HG02678 (cell line): ENCODE measurements around the gene PPP1R3E.

Source experiments
- ATAC-seq: cut with Tn5 transposase; IDR thresholded peaks from one replicate; pipeline ENCODE4 v1.9.1; 2021; ENCODE audit warnings: mild to moderate bottlenecking, moderate library complexity; ENCODE audit not compliant: unreplicated experiment

The PPP1R3E gene

DNA sequence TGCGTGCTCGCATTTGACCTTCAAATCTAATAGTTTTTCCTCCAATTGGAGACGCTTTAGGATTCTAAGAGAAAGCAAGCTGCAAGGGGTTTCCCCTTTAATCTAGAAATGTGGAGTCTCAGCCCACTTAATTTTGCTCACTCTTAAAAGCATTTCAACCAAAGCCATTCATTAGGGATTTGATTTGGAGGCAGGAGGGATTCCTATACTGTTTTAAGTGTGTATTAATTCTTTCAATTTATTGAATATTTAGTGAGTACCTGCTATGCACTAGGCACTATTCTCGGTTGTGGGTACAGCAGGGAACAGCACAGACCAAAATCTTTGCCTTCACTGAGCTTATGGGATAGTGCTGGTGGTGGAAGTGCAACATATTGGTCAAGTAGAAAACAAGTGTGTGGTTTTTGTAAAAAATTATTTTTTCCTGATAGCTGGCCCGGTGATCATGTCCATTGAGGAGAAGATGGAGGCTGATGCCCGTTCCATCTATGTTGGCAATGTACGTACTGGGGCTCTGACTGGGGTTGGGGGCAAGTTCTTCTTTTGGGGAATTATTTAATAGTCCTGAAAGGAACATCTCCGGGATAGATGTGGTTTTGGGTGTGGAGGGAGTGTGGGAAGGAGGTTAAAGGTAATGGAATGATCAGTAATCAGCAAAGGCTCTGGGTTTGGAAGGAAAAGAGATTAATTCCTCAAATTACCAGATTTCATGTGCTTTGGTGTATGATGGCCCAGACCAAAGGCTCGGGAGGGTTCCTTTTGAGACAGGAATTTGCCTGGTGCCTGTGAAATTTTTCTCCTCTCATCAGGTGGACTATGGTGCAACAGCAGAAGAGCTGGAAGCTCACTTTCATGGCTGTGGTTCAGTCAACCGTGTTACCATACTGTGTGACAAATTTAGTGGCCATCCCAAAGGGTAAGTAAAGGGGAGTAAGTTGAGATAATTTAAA, 20.2 kb upstream of the PPP1R3E start:
- no peak for ATAC-seq

DNA sequence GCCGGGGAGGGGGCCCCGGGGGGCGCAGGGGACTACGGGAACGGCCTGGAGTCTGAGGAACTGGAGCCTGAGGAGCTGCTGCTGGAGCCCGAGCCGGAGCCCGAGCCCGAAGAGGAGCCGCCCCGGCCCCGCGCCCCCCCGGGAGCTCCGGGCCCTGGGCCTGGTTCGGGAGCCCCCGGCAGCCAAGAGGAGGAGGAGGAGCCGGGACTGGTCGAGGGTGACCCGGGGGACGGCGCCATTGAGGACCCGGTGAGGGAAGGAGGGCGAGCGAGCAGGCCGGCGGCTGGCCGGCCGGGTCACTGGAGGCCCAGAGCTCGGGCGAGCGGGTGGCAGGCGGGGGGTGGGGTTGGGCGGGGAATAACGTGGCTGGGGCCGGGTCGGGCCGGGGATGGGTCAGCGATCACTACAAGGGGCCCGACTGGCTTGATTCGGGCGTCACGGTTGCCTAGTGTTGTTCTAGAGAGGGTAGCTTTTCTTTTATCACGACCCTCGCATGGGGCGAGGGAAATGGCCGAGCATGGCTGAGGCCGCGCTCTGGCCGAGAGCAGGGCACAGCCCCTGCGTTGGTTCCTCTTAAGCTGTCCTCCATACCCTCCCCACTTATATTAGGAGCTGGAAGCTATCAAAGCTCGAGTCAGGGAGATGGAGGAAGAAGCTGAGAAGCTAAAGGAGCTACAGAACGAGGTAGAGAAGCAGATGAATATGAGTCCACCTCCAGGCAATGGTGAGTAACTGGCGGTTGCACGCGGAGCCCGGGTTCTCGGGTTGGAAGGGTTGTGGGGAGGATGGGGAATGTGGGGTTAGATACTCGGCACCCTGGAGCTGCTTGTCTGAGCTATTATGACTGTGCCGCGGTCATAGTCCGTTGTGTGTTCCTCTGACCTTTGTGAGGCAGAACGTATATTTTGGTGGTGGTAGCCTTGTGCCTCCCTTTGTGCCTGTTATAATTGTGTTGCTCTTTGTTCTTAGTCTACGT, 19.2 kb upstream of the PPP1R3E start:
- ATAC-seq: peak; percentile 11

DNA sequence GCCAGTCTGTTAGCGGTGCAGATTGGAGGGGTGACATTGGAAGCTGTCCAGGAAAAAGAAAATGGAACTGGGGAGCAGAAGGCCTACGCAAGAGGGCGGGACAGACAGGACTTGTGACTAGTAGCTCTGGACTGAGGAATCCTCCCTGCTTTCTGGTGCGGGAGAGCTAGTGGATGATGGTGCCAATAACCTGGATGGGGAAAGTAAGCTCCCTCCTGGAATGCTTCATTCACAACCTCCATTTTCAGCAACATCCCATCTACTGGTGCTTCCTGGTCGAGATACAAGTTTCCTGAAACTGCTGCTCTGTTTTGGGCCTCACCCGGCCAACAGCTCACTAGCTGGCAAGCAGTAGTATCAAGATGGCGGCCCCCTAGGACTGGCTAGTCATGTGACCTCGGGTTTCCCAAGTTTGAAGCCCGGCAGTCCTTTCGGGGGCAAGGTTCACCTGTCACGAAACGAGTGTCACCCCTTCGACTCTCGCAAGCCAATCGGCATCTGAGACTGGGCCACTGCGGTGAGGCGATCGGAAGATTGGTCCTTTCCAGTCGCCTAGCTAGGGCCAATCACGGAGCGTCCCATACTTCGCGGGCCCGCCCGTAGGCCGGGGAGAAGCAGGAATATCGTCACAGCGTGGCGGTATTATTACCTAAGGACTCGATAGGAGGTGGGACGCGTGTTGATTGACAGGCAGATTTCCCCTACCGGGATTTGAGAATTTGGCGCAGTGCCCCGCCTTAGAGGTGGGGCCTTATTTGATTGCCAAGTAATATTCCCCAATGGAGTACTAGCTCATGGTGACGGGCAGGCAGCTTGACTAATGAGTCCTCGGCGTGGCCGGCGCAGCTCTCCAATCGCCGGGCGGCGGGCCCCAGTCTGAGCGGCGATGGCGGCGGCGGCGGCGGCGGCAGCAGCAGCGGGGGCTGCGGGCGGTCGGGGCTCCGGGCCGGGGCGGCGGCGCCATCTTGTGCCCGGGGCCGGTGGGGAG, 18.2 kb upstream of the PPP1R3E start, which contains the start of gene PABPN1:
PABPN1 (plus strand) TSS at position 874 of the 988 bp plus-strand sequence; CDS start at position 887, 13 bp downstream.
- peak; percentile 86 for ATAC-seq

DNA sequence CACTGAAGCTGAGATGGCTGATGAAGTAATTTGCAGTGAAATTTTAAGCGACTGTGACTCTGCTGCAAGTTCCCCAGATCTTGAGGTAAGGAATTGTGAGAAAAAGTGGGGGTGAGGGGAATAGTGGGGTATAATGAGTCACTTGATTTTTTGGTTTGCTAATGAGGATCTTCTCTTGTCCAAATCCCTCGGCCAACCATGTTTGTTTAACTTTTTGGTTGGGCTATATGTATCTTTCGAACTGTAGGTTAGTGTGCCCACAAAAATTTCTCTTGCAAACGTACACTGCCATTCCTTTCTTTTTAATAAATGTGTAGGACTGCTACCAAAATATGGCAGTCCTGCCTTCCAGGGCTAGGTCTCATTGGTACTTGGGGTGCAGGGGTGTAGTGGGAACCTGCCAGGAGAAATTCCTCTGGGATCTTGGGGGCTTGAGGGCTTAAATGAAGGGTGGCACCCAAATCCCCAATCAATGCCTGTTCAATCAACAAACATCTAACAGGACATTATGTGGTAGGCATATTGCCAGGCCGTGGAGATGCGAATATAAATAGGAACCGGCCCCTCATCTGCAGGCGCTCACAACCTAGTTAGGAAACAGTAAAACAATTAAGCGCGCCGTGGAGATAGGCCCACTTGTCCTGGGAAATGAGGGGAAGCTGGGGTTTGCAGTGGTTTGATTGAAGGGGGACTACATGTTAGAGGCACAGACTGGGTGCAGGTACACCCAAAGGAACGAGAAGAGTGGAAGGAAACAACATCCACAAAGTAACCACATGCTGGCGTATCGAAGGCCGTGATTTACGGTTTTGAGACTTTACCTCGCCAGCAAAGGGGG, 17.3 kb upstream of the PPP1R3E start:
- ATAC-seq: no peak

DNA sequence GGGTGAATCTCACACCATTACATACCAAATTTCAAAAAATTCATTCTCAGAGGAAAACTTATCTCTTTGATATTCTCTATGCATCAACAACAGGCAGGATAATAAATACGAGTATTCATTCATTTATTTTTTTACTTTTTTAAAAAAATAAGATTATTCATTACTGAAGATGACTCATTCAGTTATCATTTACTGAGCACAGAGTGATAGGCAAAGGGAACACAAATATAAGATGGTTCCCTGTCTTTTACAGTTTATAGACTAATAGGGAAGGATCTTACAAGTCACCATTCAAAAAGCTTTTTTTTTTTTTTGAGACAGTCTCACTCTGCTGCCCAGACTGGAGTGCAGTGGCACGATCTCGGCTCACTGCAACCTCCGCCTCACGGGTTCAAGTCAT, 13.6 kb upstream of the PPP1R3E start:
- ATAC-seq: no peak

DNA sequence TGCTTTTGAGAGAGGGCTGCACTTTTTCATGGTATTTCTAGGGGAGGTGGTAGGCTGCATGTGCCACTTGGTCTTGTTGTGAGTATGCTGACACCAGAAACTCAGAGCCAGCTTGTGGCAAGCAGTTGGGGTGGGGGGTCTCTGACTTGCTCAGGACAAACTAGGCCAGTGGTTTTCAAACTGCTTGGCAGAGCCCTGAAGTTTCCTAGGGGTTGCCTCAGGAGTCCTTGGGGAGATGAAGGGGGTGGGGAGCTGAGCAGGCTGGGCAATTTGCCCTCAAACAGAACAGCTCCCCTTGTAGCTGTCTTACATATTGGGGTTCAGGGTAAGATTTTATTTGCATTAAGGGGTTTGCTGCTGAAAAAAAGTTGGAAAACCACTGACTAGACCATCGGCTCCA, 7.9 kb upstream of the PPP1R3E start:
- no peak for ATAC-seq

DNA sequence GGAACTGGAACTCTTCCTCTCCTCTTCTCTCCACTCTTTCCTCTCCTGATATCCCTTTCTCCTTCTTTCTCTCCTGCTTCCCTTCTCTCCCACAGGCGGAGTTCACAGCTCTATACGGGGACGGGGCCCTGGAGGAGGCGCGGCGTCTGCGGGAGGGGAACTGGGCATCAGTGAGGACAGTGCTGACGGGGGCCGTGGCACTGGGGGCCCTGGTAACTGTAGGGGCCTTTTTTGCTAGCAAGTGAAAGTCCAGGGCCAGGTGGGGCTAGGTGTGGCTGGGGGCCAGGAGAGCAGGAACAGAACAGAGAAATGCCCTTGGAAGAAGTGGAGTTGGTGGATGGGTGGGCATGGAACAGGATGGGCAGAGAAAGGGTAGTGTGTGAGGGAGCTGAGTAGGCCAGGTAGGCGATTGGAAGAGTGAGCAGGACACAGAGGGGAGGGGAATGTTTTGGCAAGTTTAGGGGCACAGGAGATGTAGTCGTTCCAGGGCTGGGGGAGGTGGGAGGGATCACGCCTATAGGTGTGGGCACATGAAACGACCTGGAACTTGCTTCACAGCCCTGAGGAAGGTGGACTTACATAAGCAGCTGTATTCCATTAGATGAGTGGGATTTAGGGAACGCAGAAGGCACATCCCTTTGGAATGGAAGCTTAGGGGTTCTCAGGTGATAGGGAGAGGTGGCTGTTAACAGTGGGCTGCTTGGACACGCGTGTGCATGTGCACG, 6.2 kb upstream of the PPP1R3E start:
- no peak for ATAC-seq

DNA sequence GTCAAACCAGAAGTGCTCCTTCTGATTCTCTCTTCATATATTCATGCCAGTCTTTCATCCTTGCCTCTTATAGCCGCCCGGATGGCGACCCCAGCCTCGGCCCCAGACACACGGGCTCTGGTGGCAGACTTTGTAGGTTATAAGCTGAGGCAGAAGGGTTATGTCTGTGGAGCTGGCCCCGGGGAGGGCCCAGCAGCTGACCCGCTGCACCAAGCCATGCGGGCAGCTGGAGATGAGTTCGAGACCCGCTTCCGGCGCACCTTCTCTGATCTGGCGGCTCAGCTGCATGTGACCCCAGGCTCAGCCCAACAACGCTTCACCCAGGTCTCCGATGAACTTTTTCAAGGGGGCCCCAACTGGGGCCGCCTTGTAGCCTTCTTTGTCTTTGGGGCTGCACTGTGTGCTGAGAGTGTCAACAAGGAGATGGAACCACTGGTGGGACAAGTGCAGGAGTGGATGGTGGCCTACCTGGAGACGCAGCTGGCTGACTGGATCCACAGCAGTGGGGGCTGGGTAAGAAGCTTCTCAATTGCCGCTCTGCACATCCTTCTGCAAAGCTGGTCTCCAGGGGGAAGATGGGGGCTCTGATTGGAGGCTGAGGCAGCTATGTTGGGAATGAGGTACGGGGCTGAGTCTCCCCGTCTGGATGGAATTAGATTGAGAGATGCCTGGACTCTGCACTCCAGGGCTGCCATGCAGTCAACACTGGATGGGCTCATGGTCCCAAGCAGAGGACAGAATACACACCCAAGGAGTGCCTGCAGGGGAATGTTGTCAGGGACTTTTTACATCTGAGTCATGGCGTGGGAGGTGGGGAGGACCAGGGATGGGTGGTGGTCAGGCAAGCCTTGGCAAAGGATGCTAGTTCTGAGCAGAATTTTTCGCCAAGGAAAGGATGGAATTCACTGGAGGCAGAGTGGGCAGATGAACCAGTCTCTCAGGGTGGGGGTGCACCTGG, 5.3 kb upstream of the PPP1R3E start:
- ATAC-seq: no peak

DNA sequence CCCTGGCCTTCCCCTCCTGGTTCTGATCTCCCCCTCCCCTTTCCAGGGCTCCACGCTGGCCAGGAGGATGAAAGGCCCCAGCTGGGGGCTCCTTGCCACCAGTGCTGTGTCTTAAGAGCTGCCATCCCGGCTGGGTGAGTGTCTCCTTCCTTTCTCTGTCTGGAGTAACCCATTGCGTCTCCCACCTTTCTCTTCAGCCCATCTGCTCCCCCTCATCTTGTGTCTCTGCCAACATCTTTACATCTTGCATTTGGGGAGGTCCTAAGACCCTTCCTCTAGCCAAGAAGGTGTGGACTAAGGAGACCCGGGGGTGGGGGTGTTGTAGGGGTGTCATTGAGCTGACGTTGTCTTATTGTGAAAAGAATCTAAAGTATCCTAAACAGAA, 4.5 kb upstream of the PPP1R3E start:
- no peak for ATAC-seq

DNA sequence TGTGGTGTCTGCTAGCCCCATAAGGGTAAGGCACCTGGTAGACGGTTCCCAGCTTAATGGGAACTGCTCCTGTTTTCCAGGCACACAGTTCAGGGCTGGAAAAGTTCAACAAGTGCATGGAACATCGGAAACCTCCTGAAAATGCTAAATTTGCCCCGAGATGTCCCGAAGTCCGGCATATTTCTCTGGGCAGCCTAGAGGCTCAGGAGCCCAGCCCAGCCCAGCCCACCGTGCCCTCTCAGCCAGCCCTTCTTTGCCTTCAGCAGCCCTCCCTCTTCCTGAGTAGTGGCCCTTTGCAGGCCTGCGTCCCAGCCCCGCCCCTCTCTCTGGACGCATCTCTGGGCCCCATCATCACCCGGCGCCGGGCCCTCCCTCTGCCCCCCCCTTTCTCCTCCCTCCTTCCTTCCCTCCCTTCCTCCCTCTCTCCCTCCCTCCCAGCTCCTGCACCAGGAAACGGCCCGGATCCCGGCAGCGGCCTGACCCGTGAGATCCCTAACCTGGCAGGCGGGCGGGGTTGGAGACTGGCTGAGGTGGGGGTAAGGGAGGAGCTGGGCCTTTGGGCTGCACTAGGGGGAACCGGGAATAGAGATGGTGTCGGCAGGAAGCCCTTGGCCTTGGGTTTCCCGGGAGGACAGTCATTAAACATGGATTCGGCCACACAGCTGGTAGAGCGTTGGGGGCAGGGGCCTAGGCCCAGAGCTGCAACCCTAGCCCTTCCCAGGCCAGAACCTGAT, 3.9 kb upstream of the PPP1R3E start, which contains the start of gene BCL2L2:
BCL2L2 (plus strand) TSS at position 422 of the 734 bp plus-strand sequence. CDS start 935 bp downstream, outside the sequence.
- ATAC-seq: peak; percentile 18

DNA sequence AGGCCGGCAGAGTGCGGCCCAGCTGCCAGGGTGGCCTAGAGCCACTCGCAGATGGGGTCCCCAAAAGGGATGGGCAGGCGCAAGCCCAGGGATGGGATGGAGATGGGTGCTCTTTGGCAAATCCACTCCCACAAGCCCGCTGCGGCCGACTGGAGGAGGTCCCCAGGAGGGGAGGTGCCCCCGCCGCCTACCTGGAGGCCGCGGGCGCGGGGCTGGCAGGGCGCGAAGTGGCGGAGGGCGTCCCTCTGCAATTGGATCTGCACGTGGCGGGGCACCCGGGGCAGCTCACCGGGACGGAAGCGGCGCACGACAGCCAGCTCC, 730 bp downstream of the PPP1R3E start:
- peak; percentile 9 for ATAC-seq

DNA sequence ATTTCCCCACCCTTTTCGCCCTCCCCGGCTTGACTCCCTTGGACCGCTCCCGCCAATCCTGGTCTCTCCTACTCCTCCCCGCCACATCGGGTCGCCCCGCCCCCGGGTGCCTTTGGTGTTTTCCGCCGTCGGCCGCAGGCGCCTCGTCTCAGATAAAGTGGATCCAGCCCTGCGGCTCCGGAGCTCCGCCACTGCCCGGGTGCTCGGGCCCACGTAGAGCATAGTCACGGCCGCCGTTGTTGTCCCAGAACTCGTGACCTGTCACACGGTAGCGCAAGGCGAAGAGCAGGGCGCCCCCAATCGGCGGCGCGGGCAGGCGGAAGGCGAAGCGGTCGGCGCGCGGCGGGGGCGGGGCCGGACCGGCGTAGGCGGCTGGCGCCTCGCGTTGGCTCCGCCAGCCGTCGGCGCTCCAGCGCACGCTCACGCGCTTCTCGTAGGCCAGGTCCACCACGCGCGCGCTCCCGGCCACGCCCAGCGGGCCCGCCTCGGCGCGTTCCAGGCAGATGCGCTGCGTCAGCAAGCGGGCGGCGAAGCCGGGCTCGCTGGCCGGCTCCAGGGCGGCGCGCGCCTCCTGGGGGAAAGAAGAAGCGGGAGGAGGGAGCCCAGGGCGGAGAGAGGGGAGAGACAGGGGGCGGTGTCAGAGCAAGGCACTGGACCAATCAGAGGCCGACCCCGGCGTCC, 1.2 kb downstream of the PPP1R3E start:
- peak; percentile 79 for ATAC-seq

DNA sequence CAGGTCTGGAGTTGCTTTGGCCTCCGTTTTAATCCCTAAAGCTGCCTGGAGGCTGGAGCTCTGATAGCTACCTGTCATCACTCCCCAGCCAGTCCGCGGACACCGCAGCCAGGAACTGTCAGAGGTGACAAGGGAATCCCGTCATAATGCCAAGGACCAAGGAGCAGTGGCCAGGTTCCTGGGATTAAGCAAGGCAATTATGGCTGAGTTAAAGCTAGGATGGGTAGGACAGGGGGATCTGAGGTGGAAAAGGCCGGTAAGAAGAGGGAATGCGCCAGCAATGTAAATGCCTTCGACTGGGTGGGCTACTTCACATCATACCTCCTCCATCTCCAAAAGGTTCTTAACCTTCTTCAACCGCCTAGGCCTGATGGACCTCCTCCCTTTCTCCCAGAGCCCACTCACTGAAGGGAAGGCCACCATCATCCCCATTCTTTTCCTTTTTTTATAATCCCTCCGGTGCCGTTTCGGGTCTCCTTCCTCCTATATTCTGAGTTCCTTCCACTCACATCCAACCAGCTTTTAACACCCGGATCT, 1.9 kb downstream of the PPP1R3E start:
- ATAC-seq: no peak

DNA sequence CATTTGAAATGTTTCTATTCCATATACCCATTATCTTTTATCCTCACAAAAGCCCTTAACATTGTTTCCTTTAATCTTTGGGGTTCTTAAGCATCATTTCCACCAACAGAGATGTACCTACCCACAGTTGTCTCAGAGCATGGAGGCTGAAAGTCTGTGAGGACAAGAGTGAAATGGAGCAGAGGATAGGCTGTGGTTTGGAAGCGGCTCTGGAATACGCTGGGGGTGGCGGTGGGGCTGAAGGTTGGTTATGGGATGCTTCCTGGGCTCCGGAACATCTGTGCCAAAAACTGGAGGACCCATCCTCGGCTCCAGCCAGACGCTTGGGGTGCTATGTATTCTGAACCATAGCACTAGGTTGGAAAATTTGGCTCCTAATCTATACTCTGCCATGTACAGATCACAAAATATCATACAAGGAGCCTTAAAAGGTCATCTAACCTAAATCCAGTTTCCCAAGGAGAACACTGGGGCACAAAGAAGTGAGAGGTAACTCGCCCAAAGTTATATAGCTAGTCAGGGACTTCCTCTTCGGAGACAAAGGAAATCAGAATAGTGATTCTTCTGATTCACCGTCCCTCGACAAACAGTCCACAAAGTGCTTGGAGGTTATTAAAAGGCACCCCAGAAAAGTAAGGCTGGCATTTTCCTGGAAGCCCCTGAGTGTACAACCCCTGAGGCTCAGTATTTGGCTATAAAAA, 2.5 kb downstream of the PPP1R3E start:
- no peak for ATAC-seq

DNA sequence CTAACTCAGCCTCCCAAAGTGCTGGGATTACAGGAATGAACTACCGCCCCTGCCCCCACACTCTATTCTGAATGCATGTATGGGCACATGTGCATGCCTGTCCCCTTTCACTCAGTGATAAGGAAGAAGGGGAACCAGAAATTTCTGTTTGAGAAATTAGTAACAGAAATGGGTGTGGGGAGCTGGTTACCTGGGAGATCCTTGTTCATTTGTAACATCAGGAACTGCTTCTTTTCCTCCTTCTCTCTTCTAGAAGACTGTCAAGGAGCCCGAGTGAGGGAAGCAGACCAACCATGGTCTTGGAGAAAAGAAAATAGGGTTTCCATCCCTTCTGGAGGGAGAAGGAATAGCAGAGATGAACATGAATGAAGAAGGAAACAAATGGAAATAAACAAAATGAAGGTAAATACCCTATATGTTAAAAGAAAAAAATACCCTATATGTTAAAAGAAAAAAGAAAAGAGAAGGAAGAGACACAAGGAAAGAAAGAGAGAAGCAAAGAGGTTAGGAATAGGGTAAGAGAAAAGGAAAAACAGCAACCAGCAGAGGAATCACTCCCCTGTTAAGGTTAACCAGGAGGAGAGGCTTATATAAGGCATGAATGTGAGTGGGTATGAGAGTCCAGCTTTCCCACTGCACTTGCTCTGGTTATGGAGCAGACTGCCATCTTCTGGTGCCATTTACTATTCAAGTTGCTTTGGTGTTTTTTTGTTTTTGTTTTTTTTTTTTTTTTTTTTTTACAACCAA, 3.3 kb downstream of the PPP1R3E start:
- ATAC-seq: no peak
